GM12864 (cell line): ENCODE measurements around the gene PAFAH1B2.

Experiments
- DNase-seq: peaks from one replicate; pipeline ENCODE4 v3.0.0-alpha.2; 2011; ENCODE audit warnings: low read depth
- H3K4me3 ChIP-seq: 2 replicates; pipeline ENCODE4 v1.5.1; 2011; ENCODE audit warnings: mild to moderate bottlenecking, low read depth, low read length, control low read depth
- CTCF ChIP-seq: IDR thresholded peaks from 2 replicates; pipeline ENCODE4 v1.5.1; 2011; ENCODE audit warnings: low read depth, mild to moderate bottlenecking, moderate library complexity, low read length, control low read depth, inconsistent platforms; ENCODE audit errors: missing control alignments

PAFAH1B2 gene

GRCh38 chr11:117192401-117192875 is 48.4 kb downstream of the PAFAH1B2 start:
- no peak for DNase-seq
- no peak overlapping the region for H3K4me3 ChIP-seq
- no peak for TF ChIP-seq CTCF

GRCh38 chr11:117193130-117194020 is 49.3 kb downstream of the PAFAH1B2 start:
- no peak for TF ChIP-seq CTCF
- DNase-seq = no peak

GRCh38 chr11:117194267-117194666 is 50.2 kb downstream of the PAFAH1B2 start:
- no peak for TF ChIP-seq CTCF
- H3K4me3 ChIP-seq = no peak overlapping the region
- DNase-seq = no peak

More at GRCh38 chr11:117193130-117194020, 49.3 kb downstream of the PAFAH1B2 start:
- H3K4me3 ChIP-seq = no peak overlapping the region

GRCh38 chr11:117195258-117195657 is 51.2 kb downstream of the PAFAH1B2 start:
- TF ChIP-seq CTCF = no peak
- DNase-seq = no peak
- H3K4me3 ChIP-seq = no peak overlapping the region

- H3K4me3 ChIP-seq = no peak overlapping the region
- DNase-seq = no peak
- no peak for TF ChIP-seq CTCF
These were observed 51.7 kb downstream of the PAFAH1B2 start for GRCh38 chr11:117195761-117196160.

- TF ChIP-seq CTCF = no peak
- no peak for DNase-seq
- H3K4me3 ChIP-seq = no peak overlapping the region
These were observed 52.9 kb downstream of the PAFAH1B2 start for GRCh38 chr11:117197006-117197405.
